ENCODE data around the gene CRADD.
"Not testable (repeated sequence)": the region's sequence is repeated elsewhere in the genome, so short reads cannot be mapped to it uniquely, and the experiment has no call there.

Gene CRADD

GRCh38 chr12:93924367-93924766 lies 247.2 kb downstream of the CRADD start:
- no peak overlapping the region for H3K4me3 ChIP-seq (ENCODE audit: low read depth, low read length)
- DNase-seq (ENCODE audit: low read depth) = no peak
- TF ChIP-seq CTCF (IDR thresholded peaks at IDR 0.05; ENCODE audit: low read depth, low read length, missing control alignments) = no peak
- in situ Hi-C loops (cut with HindIII; ENCODE audit: low sequenced_read_pairs) = no loop called here

- no peak overlapping the region for H3K4me3 ChIP-seq (ENCODE audit: low read depth, low read length)
- no peak for TF ChIP-seq CTCF (IDR thresholded peaks at IDR 0.05; ENCODE audit: low read depth, low read length, missing control alignments)
- DNase-seq (ENCODE audit: low read depth) = no peak
- in situ Hi-C loops (cut with HindIII; ENCODE audit: low sequenced_read_pairs) = no loop called here
These were observed 248.5 kb downstream of the CRADD start for GRCh38 chr12:93925585-93926205.

GRCh38 chr12:93926237-93926636 lies 249.1 kb downstream of the CRADD start:
- DNase-seq (ENCODE audit: low read depth) = no peak
- in situ Hi-C loops (cut with HindIII; ENCODE audit: low sequenced_read_pairs) = no loop called here
- H3K4me3 ChIP-seq (ENCODE audit: low read depth, low read length) = no peak overlapping the region
- no peak for TF ChIP-seq CTCF (IDR thresholded peaks at IDR 0.05; ENCODE audit: low read depth, low read length, missing control alignments)

GRCh38 chr12:93929081-93929480 lies 251.9 kb downstream of the CRADD start:
- in situ Hi-C loops (cut with HindIII; ENCODE audit: low sequenced_read_pairs); DNase-seq (ENCODE audit: low read depth); H3K4me3 ChIP-seq (ENCODE audit: low read depth, low read length): not testable (repeated sequence)

DNA sequence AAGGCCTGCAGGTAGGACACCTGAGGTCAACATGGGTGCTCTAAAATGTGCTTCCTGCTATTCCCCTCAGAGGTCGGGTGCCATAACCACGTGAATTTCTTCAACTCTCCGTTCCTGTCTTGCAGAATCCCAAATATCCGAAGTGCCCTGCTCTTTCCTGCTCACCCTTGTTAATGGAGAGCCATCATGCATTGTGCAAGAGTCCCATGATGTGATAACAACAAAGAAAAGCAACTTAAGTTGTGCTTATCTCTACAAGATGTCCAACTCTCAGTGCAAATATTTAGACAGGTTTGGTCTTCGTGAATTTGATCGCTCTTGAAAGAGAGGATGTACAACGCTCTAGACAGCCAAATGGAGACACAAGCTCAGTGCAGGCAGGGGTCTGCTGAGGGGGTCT lies 260.6 kb downstream of the CRADD start:
- TF ChIP-seq CTCF (IDR thresholded peaks at IDR 0.05; ENCODE audit: low read depth, low read length, missing control alignments) = no peak
- no peak overlapping the region for H3K4me3 ChIP-seq (ENCODE audit: low read depth, low read length)
- in situ Hi-C loops (cut with HindIII; ENCODE audit: low sequenced_read_pairs) = no loop called here

DNA sequence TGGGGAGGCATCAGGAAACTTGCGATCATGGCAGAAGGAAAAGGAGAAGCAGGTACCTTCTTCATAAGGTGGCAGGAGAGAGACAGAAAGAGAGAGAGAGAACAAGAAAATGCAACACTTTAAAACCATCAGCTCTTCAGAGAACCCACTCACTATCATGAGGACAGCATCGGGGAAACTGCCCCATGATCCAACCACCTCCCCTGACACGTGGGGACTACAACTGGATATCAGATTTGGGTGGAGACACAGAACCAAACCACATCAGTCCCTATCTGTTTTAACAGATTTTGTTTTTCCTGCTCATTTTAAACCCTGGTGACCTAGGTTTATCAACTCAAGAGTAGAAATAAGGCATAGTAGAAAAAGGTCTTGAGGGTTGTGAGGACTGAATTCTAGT lies 261.1 kb downstream of the CRADD start:
- in situ Hi-C loops (cut with HindIII; ENCODE audit: low sequenced_read_pairs) = no loop called here

More for the DNA sequence above, 260.6 kb downstream of the CRADD start:
- no peak for DNase-seq (ENCODE audit: low read depth)

More for the DNA sequence above, 261.1 kb downstream of the CRADD start:
- no peak overlapping the region for H3K4me3 ChIP-seq (ENCODE audit: low read depth, low read length)
- no peak for TF ChIP-seq CTCF (IDR thresholded peaks at IDR 0.05; ENCODE audit: low read depth, low read length, missing control alignments)
- no peak for DNase-seq (ENCODE audit: low read depth)

All from astrocyte of the cerebellum (primary cell).